HEK293 (cell line): ENCODE results near the gene ARID5A.
A peak's percentile ranks its signal among the peaks of the same experiment; 100 is the strongest.

ENCODE experiments used
- HIC1 ChIP-seq: fragments of 450-650 bp; formaldehyde crosslinking; IDR thresholded peaks from 2 replicates; pipeline ENCODE4 v1.5.1; 2016; ENCODE audit warnings: missing biosample characterization, missing genetic modification characterization
- INSM2 ChIP-seq: fragments of 450-650 bp; formaldehyde crosslinking; IDR thresholded peaks from 2 replicates; pipeline ENCODE4 v1.5.1; 2016; ENCODE audit warnings: missing biosample characterization, missing genetic modification characterization
- KLF8 ChIP-seq: fragments of 450-650 bp; formaldehyde crosslinking; IDR thresholded peaks from 2 replicates; pipeline ENCODE4 v1.5.1; 2016; ENCODE audit warnings: missing biosample characterization, missing genetic modification characterization
- PRDM2 ChIP-seq: fragments of 450-650 bp; formaldehyde crosslinking; IDR thresholded peaks from 2 replicates; pipeline ENCODE4 v1.5.1; 2016; ENCODE audit warnings: missing biosample characterization, missing genetic modification characterization, borderline replicate concordance
- TRIM28 ChIP-seq: IDR thresholded peaks from 2 replicates; pipeline ENCODE4 v1.6.1; 2011; ENCODE audit warnings: low read length, control low read depth, borderline replicate concordance
- ZBTB10 ChIP-seq: fragments of 450-650 bp; formaldehyde crosslinking; IDR thresholded peaks from 2 replicates; pipeline ENCODE4 v1.5.1; 2016; ENCODE audit warnings: missing biosample characterization, missing genetic modification characterization
- ZBTB21 ChIP-seq: fragments of 450-650 bp; formaldehyde crosslinking; IDR thresholded peaks from 2 replicates; pipeline ENCODE4 v1.5.1; 2017; ENCODE audit warnings: missing biosample characterization, missing genetic modification characterization
- ZBTB44 ChIP-seq: fragments of 450-650 bp; IDR thresholded peaks from 2 replicates; pipeline ENCODE4 v1.5.1; 2018; ENCODE audit warnings: missing biosample characterization, mild to moderate bottlenecking, missing genetic modification characterization
- ZBTB48 ChIP-seq: fragments of 450-650 bp; formaldehyde crosslinking; IDR thresholded peaks from 2 replicates; pipeline ENCODE4 v1.5.1; 2016; ENCODE audit warnings: missing biosample characterization, missing genetic modification characterization
- ZNF133 ChIP-seq: fragments of 450-650 bp; formaldehyde crosslinking; IDR thresholded peaks from 2 replicates; pipeline ENCODE4 v1.5.1; 2016; ENCODE audit warnings: missing biosample characterization, missing genetic modification characterization
- ZNF175 ChIP-seq: fragments of 450-650 bp; formaldehyde crosslinking; IDR thresholded peaks from 2 replicates; pipeline ENCODE4 v1.5.1; 2016; ENCODE audit warnings: missing biosample characterization, missing genetic modification characterization
- ZNF239 ChIP-seq: fragments of 450-650 bp; formaldehyde crosslinking; IDR thresholded peaks from 2 replicates; pipeline ENCODE4 v1.5.1; 2016; ENCODE audit warnings: missing biosample characterization, missing genetic modification characterization
- ZNF266 ChIP-seq: fragments of 450-650 bp; formaldehyde crosslinking; IDR thresholded peaks from 2 replicates; pipeline ENCODE4 v1.5.1; 2016; ENCODE audit warnings: missing biosample characterization, missing genetic modification characterization, low read depth
- ZNF394 ChIP-seq: fragments of 450-650 bp; formaldehyde crosslinking; IDR thresholded peaks from 2 replicates; pipeline ENCODE4 v1.5.1; 2016; ENCODE audit warnings: missing biosample characterization, missing genetic modification characterization, mild to moderate bottlenecking, moderate library complexity, borderline replicate concordance
- ZNF404 ChIP-seq: fragments of 450-650 bp; formaldehyde crosslinking; IDR thresholded peaks from 2 replicates; pipeline ENCODE4 v1.5.1; 2017; ENCODE audit warnings: missing biosample characterization, missing genetic modification characterization
- ZNF555 ChIP-seq: fragments of 450-650 bp; formaldehyde crosslinking; conservative IDR thresholded peaks from 2 replicates; pipeline ENCODE4 v1.5.1; 2017; ENCODE audit warnings: missing biosample characterization, mild to moderate bottlenecking, missing genetic modification characterization, inconsistent platforms
- ZNF621 ChIP-seq: fragments of 450-650 bp; formaldehyde crosslinking; IDR thresholded peaks from 2 replicates; pipeline ENCODE4 v1.5.1; 2017; ENCODE audit warnings: missing biosample characterization, missing genetic modification characterization
- ZNF76 ChIP-seq: fragments of 450-650 bp; formaldehyde crosslinking; IDR thresholded peaks from 2 replicates; pipeline ENCODE4; 2016; ENCODE audit warnings: low read depth, missing biosample characterization, missing genetic modification characterization, borderline replicate concordance
- ZNF792 ChIP-seq: fragments of 450-650 bp; formaldehyde crosslinking; IDR thresholded peaks from 2 replicates; pipeline ENCODE4 v1.5.1; 2016; ENCODE audit warnings: missing biosample characterization, missing genetic modification characterization
- ZSCAN30 ChIP-seq: fragments of 450-650 bp; IDR thresholded peaks from 2 replicates; pipeline ENCODE4 v1.5.1; 2018; ENCODE audit warnings: missing biosample characterization, mild to moderate bottlenecking, missing genetic modification characterization, moderate library complexity
- TF ChIP-seq, protein P1 (sequence below): fragments of 450-650 bp; formaldehyde crosslinking; IDR thresholded peaks from 2 replicates; pipeline ENCODE4 v1.5.1; 2016; ENCODE audit warnings: missing biosample characterization, missing genetic modification characterization

Gene ARID5A

DNA sequence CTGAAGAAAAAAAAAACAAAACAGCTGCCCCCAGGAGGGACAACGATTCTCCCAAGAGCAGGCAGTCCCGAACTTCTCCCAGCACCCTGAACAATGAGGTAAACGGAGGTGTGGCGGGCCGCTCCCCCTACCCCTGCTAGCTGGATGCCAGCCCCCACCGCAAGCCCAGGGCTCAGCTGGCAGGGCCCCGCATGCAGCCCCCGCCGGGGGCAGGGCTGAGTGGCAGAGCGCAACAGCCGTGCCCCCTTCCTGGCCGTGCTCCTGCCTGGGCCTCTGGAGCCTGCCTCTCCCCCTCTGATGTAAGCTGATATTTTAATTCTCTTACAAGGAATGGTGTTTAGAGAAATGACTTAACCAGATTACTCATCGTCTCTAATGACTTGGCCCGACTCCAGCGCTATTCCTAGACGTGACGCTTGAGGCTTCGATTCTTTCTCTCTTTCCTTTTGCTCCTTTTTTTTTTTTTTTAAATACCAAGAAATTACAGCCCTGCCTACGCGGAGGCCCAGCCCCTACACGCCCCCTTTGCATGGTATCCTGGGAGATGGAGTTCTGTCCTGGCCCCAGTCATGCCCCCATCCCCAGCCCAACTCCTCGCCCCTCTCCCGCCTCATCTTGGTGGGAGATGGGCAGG is 4.6 kb upstream of the ARID5A start (continued):
- TF ChIP-seq PRDM2 (tag by site-specific recombination) (no peak), ZBTB48 (peak; percentile 69), ZNF555 (tag by site-specific recombination) (no peak), ZNF175 (tag by site-specific recombination) (no peak), ZBTB10 (tag by site-specific recombination) (peak; percentile 29; the same call in 1 of the 2 replicates), ZBTB44 (tag by site-specific recombination) (no peak), ZNF621 (tag by site-specific recombination) (no peak), INSM2 (tag by site-specific recombination) (peak; percentile 92), ZNF394 (tag by site-specific recombination) (peak; percentile 81), ZBTB21 (tag by site-specific recombination) (peak; percentile 90), HIC1 (tag by site-specific recombination) (peak; percentile 99), ZSCAN30 (tag by site-specific recombination) (peak; percentile 95), TRIM28 (no peak), ZNF266 (tag by site-specific recombination) (no peak), ZNF239 (tag by site-specific recombination) (no peak), ZNF792 (no peak), KLF8 (tag by site-specific recombination) (peak; percentile 95), ZNF76 (tag by site-specific recombination) (peak; percentile 56), ZNF133 (tag by site-specific recombination) (no peak), ZNF404 (tag by site-specific recombination) (no peak)
- TF ChIP-seq, protein P1, sequence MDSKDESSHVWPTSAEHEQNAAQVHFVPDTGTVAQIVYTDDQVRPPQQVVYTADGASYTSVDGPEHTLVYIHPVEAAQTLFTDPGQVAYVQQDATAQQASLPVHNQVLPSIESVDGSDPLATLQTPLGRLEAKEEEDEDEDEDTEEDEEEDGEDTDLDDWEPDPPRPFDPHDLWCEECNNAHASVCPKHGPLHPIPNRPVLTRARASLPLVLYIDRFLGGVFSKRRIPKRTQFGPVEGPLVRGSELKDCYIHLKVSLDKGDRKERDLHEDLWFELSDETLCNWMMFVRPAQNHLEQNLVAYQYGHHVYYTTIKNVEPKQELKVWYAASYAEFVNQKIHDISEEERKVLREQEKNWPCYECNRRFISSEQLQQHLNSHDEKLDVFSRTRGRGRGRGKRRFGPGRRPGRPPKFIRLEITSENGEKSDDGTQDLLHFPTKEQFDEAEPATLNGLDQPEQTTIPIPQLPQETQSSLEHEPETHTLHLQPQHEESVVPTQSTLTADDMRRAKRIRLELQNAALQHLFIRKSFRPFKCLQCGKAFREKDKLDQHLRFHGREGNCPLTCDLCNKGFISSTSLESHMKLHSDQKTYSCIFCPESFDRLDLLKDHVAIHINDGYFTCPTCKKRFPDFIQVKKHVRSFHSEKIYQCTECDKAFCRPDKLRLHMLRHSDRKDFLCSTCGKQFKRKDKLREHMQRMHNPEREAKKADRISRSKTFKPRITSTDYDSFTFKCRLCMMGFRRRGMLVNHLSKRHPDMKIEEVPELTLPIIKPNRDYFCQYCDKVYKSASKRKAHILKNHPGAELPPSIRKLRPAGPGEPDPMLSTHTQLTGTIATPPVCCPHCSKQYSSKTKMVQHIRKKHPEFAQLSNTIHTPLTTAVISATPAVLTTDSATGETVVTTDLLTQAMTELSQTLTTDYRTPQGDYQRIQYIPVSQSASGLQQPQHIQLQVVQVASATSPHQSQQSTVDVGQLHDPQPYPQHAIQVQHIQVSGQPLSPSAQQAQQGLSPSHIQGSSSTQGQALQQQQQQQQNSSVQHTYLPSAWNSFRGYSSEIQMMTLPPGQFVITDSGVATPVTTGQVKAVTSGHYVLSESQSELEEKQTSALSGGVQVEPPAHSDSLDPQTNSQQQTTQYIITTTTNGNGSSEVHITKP (tag by site-specific recombination): peak; percentile 87
